HG03108 (cell line): Measurements from ENCODE around the gene FIZ1.
"Not testable (repeated sequence)": the region's sequence is repeated elsewhere in the genome, so short reads cannot be mapped to it uniquely, and the experiment has no call there.

ENCODE experiments used
- ATAC-seq: cut with Tn5 transposase; IDR thresholded peaks from one replicate; pipeline ENCODE4 v1.9.1; 2021; ENCODE audit warnings: moderate library complexity; ENCODE audit not compliant: unreplicated experiment

Gene FIZ1

DNA sequence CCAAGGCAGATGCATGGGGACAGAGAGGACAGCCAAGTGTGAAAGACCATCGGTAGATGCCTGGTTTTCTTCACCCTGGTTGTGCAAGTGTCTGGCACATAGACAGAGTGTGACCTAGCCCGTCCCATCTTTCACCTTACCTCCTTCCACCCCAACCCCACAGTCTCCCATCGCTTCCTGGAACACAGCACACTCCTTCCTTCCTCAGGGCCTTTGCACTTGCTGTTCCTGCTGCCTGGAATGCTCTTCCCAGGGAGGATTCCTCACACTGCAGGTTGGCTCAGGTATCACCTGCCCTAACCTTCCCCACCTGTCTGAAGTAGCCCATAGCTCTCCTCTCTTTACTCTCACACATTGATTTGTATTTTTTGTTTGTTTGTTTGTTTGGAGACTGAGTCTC lies 3.0 kb downstream of the FIZ1 start:
- ATAC-seq = no peak

DNA sequence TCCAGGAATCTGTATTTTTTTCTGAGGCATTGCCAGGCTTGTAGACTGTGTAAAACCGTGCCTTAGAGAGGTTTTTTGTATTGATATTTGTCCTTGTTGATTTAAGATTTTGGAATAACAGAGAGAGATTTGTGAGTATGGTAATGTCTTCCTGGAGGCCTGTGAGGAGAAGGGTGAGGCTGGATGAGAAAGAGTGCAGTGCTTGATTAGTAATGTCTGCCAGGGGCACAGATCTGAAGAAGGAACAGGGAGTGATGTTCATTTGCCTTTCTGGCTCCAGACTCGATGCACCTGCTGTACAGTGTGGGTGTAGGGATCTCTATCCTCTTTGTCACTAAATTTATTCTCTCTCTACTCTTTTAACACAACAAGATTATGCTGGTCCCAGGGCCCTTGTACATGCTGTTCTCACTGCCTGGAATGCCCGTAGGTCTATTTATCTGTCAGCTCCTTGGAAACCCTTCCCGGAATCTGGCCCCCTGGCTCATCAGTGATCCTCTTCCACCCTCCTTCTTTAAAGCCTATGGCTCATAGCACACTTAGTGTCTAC lies 4.2 kb downstream of the FIZ1 start:
- no peak for ATAC-seq

DNA sequence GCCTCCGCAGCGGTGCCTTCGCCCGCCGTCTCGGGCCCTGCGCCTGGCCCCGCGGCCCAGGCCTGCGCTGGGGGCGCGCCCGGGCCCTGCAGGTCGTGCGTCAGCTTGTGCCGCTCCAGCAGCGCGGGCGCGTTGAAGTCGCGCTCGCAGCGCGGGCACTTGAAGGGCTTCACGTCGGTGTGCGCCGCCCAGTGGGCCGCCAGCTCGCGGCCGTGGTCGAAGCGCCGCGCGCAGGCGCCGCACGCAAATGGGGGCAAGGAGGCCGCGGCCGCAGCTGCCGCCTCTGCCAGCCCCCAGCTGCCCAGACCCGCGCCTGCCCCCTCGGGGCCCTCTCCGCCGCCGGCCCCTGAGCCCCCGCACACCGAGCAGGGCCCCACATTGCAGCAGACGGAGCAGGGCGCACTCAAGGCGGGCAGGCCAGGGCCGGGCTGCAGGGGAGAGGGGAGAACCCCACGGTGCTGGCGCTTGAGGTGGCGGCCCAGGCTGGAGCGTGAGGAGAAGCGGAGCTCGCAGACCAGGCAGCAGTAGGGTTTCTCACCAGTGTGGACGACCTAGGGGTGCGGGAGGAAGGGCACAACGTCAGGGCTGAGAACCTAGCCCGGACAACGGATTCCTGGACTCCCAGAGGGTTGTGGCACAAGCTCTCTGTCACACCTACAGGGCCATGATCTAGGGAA lies 6.1 kb downstream of the FIZ1 start:
- ATAC-seq = no peak

DNA sequence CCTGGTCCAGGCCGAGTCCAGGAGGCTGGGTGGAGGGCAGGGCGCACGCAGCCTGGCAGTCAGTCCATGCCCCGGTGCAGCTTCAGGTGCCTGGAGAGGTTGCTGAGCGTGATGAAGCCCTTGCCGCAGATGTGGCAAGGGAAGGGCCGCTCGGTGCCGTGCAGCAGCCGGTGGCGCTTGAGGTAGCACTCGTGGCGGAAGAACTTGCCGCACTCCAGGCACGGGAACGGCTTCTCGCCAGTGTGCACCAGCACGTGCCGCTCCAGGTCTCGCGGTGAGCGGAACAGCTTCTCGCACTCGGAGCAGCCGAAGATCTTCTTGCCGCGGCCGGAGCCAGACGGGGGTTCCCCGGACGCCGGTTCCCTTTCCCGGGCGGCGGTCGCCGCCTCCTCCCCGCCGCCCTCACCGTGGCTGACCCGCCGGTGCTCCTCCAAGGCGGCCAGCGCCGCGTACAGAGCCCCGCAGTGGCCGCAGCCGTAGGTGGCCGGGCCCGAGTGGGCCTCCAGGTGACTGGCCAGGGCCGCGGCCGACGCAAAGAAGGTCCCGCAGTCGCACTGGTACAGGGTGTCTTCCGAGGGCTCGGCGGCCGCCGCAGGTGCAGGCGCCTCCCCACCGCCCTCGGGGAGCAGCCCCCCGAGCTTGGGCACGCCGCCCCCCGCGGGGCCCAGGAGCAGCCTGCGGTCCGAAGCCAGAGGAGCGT lies 6.8 kb downstream of the FIZ1 start:
- ATAC-seq = no peak

DNA sequence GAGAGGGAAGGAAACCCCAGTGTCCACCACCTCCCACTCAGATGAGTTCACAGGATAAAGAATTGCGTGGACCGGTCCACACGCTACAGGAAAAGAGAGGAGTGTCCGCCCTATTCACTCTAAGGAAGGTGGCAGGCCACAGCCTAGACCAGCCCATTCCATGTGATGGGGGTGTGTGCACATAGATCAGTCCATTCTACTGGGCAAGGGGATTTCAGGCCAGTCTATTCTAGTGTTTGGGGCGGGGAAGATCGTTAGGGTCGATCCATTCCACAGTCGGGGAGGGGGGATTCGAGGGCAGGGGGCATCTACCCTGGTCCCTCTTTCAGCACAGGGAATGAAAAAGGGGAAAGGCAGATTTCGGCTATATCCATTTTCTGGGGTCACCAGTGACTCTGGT lies 7.8 kb downstream of the FIZ1 start:
- no peak for ATAC-seq

DNA sequence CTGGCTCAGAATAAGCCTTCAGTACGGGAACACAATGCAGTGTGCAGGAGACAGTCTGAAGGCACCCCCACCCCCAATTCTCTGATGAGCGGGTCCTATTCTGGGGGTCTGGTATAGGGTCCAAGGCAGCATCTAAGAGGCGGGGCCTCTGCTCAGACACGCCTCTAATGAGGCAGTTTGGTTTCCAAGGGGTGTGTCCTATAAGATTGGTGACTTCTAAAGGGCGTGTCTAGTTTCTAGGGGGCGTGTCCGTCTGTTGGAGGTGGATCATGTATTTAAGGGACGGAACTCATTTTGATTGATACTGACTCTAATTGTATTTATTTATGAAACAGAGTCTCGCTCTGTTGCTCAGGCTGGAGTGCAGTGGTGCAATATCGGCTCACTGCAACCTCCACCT lies 8.7 kb downstream of the FIZ1 start:
- no peak for ATAC-seq

DNA sequence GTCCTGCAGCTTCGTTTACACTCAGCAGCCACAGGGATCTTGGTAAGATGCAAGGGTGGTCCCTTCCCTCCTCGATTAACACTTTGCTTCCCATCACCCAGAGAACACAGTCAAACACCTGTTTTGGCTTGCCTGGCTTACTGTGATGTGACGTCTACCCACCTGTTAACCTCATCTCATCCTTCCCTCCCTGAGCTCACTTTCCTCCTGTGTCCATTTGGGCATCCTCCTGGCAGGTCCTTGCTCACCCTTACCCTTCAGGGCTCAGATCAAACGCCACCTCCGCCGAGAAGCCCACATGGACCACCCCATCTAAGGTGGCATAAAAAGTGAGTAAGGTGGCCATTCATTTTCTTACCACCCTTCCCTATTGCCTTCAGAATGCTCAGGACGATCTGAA lies 9.2 kb downstream of the FIZ1 start:
- no peak for ATAC-seq

DNA sequence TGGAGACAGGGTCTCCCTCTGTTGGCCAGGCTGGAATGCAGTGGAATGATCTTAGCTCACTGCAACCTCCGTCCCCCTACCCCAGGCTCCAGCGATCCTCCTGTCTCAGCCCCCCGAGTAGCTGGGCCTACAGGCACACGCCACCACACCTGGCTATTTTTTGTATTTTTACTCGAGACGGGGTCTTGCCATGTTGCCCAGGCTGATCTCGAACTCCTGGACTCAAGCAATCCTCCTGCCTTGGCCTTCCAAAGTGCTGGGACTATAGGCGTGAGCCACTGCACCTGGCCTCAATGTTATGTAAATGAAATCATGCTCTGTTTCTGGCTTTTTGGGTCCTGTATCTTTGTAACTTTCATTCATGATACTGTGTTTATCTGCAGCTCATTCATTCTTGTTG lies 10.6 kb downstream of the FIZ1 start:
- ATAC-seq = no peak

DNA sequence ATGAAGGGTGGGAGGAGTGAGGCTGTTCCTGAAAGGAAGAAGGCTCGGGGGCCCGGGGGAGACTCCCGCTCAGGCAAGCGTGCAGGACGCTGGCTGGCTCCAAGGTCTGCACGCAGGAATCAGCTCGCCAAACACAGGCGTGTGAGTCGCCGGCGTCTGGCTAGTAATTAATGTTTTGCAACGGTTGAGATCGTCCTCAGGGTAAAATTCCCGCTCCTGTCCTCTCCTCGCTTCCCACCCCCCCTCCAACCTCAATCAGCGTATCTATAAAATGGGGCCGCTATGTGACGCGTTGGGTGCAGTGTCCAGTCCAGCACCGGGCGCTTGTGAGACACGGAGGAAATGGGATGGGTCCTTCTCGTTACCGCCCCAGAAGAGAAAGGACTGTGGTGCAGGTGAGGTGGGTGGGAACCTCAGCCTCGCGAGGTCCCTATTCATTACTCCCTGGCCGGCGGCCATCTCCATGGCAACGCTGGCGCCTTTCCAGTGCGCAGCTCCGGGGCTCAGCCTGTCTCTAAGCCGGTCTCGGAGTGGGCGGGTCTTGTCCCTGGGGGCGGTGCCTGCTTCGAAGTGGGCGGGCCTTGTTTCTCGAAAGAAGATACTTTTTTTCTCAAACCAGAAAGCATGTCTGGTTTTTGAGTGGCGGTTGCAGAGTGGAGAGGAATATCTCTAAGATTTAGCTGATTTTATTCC lies 12.2 kb downstream of the FIZ1 start:
- ATAC-seq = peak; percentile 82

DNA sequence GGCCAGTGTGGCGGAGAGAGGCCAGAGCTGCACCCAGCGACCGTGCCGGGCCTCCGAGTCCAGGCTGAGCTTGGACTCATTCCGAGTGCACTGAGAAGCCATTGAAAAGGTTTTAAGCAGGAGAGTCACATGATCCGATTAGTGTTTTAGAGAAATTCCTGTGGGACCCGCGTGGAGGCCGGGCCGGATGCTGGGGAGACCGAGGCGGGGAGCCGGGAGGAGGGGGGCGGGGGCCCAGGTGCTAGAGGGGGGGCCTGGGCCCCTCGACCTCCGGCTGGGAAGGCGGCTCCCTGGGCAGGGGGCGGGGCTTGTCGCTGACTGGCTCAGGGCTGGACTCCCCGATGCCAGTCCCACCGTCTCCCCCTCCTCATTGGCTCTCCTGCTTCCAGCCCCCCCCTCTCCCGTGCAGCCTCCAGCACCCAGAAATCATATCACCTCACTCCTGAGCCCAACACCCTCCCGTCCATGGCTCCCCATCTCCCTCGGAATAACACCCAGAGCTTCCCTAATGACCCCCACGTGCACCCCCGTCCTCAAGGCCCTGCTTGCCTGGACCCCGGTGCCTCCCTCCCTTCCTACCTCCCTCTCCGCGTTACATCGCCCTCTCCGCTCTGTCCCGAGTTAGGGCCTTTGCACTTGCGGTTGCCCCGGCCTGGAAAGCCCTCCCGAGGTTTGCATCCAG lies 13.5 kb downstream of the FIZ1 start:
- no peak for ATAC-seq

DNA sequence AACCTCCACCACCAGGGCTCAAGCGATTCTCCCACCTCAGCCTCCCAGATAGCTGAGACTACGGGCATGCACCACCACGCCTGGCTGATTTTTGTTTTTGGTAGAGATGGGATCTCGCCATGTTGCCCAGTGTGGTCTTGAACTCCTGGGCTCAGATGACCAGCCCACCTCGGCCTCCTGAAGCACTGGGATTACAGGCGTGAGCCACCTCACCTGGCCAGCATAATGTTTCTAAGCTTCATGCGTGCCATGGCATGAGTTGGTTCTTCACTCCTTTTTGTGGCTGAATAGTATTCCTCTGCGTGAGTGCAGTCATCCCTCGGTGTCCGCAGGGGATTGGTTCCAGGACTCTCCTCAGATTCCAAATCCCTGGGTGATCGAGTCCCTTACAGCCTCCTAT lies 14.4 kb downstream of the FIZ1 start:
- ATAC-seq = no peak

DNA sequence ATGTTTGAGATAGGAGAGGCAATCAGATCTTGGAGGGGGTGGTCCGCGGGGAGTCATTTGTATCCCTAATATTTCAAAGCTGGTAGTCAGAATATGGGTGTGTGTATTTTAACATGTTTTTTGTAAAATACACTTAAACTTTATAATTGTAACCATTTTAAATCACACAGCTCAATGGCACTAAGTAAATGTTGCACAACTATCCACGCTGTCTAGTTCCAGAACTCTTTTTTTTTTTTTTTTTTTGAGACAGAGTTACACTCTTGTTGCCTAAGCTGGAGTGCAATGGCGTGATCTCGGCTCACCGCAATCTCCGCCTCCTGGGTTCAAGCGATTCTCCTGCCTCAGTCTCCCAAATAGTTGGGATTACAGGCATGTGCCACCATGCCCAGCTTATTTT lies 15.4 kb downstream of the FIZ1 start:
- not testable (repeated sequence) for ATAC-seq

DNA sequence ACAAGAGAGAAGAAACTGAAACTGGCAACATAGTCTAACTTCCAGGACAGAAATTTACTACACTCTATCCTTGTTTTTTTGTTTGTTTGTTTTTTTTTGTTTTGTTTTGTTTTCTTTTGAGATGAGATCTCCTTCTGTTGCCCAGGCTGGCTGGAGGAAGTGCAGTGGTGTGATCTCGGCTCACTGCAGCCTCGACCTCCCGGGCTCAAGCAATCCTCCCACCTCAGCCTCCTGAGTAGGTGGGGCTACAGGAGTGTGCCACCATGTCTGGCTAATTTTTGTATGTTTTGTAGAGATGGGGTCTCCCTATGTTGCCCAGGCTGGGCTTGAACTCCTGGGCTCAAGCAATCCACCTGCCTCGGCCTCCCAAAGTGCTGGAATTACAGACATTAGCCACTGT lies 17.0 kb downstream of the FIZ1 start:
- ATAC-seq = not testable (repeated sequence)

DNA sequence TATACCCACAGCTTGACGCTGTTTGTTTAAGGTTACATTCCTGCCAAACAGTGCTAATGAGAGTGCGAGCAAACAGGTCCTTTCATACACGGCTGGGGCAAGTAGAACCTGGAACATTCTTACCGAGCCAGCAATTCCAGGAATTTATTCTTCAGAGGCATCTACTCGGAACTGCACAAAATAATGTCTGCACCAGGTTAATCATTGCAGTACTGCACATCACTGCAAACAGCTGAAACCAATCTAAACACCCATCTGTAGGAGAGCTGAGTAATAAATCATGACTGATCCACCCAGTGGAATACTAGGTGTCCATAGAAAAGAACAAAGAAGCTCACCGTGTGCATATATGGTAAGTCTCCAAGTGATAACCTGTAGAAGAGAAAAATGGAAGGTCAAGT lies 17.5 kb downstream of the FIZ1 start:
- no peak for ATAC-seq

DNA sequence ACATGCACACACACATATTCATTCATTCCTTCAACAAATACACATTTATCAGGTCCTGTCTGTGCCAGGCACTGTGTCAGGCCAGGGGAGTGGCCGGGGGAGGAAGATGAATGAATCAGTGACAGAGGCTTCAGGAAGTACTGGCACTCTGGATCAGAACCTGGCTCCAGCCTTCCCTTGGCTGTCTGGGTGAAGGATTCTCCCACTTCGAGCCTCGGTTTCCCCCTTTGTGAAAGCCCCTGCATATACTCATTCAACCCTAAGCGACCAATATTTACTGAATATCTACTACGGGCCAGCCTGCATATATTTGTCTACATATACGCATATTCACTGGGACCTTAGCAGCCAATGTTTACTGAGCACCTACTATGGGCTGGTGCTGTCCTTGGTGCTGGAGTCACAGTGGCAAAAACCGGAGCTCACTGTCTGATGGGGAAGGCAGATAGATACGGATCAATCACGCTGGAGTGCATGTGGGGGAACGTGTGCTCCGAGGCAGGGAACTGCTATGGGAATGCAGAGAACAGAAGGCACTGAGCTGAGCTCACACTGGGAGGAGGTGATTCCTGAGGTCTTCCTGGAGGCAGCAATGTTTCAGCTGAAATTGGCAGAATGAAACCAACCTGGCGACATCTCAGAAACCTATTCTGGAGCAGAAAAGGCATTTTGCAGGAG lies 18.0 kb downstream of the FIZ1 start:
- ATAC-seq = no peak

DNA sequence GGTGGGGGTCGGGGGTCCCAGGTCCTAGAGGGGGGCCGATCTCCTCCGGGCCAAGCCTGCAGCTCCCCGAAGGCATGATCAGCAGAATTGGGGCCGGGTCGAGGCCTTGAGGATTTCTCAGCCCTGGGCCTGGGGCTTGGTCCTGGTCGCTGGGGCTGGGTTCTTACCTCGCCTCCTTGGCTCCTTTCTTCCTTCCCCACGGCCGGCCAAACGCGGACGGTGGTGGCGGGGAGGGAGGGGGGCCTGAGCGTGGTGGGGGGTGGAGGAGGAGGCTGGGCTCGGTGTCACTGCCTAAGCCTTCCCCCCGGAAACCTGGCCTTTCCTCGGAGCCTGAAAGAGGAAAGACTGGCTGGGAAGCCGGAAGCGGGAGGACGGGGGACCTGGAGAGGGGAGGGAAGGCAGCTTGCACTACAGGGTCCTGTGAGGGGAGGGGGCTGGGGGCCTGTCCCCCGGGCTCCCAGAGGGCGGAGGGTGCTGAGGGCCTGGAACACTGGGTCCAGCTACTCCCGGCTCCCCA lies 18.6 kb downstream of the FIZ1 start, which contains the start of gene ZNF579:
Gene ZNF579 (minus strand): TSS at position 221 of the 517 bp plus-strand sequence. CDS start 1,209 bp downstream, outside the sequence.
- no peak for ATAC-seq

DNA sequence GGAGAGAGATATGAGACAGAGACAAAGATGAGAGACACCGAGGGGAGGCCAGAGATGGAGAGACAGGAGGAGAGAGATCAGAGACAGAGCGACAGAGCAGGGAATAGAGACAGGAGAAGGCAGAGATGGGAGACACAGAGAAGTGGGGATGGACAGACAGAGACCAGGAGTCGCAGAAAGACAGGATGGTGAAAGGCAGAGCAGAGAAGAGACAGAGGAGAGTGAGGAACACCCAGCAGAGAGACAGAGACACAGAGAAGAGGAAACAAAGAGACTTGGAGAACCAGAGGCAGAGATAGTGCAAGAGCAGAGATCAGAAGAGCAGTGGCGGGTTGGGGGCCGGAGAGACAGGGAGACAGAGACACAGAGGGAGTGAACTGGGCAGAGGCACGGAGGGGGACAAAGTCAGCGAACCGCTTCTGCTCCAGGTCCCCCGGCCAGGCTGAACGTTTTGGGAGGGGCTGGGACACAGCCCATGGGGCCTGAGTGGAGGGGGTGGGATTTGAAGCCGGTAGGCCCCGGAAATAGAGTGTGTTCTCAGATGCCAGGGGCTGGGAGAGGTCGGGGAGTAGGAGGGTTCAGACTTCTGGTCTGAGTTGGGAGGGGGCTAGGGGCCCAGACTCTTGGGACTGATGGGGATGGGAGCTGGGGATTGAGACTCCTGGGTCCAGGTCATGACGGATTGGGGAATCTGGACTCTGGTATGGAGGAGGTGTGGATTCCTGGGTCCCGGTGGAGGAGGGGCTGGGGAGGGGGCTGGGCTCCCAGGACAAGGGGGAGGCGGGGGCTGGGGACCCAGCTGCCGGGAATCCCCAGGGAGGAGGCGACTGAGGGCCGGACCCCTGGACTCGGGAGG lies 19.3 kb downstream of the FIZ1 start:
- ATAC-seq = no peak

DNA sequence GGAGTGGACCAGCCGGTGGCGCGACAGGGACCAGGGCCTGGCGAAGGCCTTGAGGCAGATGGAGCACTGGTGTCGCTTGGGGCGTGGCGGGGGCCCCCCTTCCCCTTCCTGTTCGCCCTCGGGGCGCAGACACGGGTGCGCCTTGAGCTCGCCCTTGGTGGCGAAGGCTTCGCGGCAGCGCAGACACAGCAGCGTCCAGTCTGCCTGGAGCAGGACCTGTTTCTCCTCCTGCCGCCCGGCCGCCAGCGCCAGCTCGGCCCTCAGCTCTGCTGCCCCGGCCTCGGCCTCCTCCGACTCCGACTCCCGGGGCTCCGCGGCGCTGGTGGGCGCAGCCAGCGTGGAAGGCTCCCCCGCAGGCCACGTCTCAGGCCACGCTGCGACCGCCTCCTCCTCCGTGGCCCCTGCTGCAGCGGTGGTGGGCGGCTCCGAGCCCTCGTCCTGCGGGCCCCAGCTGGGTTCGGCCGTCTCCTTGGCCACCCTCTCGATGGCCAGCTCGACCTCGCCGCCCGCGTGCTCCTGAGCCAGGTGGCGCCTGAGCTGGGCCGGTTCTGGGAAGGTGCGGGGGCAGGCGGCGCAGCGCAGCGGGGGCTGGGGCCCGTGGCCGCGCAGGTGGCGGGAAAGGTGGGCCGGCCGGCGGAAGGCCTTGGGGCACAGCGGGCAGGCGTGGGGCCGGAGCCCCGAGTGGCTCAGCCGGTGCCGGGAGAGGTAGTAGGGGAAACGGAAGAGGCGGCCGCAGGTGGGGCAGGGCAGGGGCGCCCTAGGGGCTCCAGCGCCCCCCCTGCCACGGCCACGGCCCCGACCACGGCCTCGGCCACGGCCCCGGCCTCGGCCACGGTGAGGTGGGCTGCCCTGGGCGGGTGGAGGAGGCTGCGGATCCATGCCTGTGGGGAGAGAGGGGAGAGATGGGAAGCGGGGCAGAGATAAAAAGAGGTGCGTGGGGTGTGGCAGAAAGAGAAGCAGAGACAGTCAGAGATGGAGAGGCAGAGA lies 20.3 kb downstream of the FIZ1 start:
- no peak for ATAC-seq
